ENCODE measurements around the gene APBA3.

DNA sequence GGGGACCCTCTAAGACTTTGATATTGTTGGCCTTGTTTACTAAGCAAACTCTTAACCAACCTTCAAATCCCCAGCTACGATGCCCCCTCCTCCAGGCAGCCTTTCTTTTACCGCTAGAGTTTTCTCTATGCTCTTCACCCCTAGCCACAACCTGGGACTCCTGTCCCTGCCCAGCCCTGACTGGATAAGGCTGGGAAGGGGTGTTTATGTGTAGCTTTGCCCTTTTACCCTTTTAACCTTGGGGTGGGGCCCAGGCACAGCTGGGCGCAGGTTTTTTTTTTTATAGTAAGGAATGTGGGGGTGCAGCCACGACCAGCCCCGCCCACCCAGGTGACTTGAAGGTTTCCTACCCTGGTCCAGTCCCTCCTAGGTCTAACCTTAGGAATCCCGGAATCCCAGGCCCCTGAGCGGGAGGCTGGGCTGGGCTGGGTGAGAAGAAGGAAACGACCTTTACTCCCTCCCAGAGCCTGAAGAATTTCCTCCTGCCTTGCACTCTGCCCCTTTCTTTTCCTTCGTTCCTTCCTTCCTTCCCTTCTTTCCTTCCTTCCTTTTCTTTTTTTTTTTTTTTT lies 41.1 kb downstream of the APBA3 start:
- TF ChIP-seq, protein P1, sequence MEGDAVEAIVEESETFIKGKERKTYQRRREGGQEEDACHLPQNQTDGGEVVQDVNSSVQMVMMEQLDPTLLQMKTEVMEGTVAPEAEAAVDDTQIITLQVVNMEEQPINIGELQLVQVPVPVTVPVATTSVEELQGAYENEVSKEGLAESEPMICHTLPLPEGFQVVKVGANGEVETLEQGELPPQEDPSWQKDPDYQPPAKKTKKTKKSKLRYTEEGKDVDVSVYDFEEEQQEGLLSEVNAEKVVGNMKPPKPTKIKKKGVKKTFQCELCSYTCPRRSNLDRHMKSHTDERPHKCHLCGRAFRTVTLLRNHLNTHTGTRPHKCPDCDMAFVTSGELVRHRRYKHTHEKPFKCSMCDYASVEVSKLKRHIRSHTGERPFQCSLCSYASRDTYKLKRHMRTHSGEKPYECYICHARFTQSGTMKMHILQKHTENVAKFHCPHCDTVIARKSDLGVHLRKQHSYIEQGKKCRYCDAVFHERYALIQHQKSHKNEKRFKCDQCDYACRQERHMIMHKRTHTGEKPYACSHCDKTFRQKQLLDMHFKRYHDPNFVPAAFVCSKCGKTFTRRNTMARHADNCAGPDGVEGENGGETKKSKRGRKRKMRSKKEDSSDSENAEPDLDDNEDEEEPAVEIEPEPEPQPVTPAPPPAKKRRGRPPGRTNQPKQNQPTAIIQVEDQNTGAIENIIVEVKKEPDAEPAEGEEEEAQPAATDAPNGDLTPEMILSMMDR (IDR thresholded peaks at IDR 0.05; ENCODE audit: insufficient read depth, low read length) = no peak
- TF ChIP-seq SPI1 (IDR thresholded peaks at IDR 0.05; ENCODE audit: borderline replicate concordance, low read depth) = no peak

All from HL-60 (cell line).